HCEC 1CT (cell line): ENCODE results near the gene RGL4.
"Not testable (repeated sequence)": the region's sequence is repeated elsewhere in the genome, so short reads cannot be mapped to it uniquely, and the experiment has no call there.

ENCODE experiments used
- DNase-seq: peaks from one replicate; pipeline ENCODE4 v3.0.0-alpha.2; 2017

Gene RGL4

DNA sequence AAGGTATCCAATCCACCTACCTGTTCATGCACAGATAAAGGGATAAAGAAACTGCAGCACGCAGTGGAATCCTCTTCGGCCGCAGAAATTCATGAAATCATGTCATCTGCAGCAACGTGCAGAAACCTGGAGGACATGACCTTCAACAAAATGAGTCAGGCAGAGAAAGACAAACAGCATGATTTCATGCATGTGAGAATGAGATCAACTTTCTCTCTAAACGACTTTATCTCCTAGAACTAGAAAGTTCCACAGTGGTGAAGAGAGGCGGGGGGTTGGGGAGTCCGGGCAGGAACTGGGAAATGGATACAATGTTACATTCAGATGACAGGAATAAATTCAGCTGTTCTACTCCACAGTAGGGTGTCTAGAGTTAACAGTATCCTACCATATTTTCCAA, 9.9 kb downstream of the RGL4 start:
- DNase-seq: no peak

DNA sequence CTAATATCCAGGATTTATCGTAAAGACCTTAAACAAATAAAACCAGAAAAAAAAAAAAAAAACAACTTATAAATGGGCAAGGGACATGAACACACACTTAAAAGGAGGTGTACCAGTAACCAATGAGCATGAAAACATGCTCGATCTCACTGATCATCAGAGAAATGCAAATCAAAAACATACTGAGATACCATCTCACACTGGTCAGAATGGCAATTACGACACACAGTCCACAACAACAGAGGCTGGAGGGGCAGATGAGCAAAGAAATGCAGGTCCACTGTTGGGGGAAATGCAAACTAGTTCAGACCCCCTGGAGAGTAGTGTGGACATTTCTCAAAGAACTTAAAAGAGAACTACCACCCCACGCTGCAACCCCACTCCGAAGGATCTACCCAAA, 13.2 kb downstream of the RGL4 start:
- DNase-seq: no peak

DNA sequence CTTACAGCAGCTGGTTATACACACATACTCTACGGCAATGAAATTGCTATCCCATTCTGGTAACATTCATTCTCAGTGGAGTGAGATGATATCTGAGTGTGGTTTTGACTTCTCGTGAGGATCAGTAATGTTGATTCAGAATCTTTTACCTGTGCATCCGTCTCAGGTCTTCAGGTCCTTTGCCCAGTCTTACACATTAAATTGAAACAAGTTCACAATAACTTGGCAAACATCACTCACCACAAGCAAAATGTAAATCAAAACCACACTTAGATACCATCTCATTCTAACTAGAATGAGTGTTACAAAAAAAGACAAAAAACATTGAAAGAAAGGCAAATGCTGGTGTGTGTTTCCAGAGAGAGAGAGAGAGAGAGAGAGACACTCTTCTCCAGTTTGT, 14.0 kb downstream of the RGL4 start:
- DNase-seq: no peak

GRCh38 chr22:23705358-23705757, 14.5 kb downstream of the RGL4 start:
- no peak for DNase-seq

GRCh38 chr22:23708270-23708669, 17.5 kb downstream of the RGL4 start:
- DNase-seq: no peak

- DNase-seq: no peak
Measured at GRCh38 chr22:23709107-23709506, 18.3 kb downstream of the RGL4 start.

GRCh38 chr22:23712256-23712655, 21.4 kb downstream of the RGL4 start:
- no peak for DNase-seq

GRCh38 chr22:23713696-23714595, 23.1 kb downstream of the RGL4 start:
- DNase-seq: no peak

GRCh38 chr22:23714596-23715578, 24.1 kb downstream of the RGL4 start:
- no peak for DNase-seq

- DNase-seq: no peak
Measured at GRCh38 chr22:23715806-23716375, 25.1 kb downstream of the RGL4 start.

GRCh38 chr22:23716811-23717801, 26.3 kb downstream of the RGL4 start:
- peak; percentile 75 for DNase-seq

GRCh38 chr22:23718371-23719165, 27.8 kb downstream of the RGL4 start:
- no peak for DNase-seq

DNA sequence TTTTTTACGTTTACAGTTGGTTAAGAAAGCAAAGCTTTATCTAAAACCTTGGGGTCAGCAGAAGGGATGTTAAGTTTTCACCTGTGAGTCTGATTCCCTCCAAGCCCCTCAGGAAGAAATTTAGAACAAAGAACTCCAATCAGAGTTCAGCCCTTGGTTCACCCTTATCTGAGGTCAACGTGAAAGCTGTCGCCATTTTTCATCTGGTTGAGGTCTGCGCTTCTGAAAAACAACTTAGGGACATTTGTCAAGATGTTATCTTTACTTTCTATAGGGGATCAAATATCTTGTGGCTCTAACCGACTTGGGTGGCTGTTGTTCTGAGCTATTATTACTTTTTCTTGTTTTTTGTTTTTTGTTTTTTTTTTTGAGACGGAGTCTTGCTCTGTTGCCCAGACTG, 30.0 kb downstream of the RGL4 start:
- no peak for DNase-seq

- no peak for DNase-seq
Measured at GRCh38 chr22:23722160-23722559, 31.3 kb downstream of the RGL4 start.

GRCh38 chr22:23722724-23723123, 31.9 kb downstream of the RGL4 start:
- no peak for DNase-seq

DNA sequence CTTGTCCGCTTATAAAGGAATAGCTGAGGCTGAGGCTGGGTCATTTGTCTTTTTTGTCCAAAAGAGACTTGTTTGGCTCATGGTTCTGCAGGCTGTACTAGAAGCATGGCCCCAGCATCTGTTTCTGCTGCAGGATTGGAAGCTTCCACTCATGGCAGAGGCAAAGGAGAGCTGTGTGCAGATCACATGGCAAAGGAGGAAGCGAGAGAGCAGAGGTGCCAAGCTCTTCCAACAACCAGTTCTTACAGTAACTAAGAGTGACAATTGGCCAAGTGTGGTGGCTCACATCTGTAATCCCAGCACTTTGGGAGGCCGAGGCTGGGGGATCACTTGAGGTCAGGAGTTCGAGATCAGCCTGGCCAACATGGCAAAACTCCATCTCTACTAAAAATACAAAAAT, 37.3 kb downstream of the RGL4 start:
- DNase-seq: not testable (repeated sequence)

DNA sequence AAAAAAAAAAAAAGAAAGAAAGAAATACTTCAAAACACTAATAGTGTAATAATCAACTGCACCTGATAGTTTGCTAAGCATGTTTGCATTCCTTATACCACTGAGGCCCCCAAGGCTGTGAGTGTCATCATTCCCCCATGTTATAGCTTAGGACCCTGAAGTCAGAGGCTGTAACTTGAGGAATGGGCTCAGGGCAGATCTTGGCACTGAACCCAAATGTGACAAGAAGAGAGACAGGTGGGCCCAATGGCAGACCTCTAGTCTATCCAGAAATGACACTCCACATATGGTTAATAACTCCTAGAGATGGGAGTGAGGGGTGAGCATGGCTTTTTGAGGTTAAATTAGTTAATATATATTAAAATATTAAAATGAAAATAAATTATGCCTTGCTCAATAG, 46.9 kb downstream of the RGL4 start:
- no peak for DNase-seq

GRCh38 chr22:23742505-23743264, 51.9 kb downstream of the RGL4 start:
- DNase-seq: no peak

DNA sequence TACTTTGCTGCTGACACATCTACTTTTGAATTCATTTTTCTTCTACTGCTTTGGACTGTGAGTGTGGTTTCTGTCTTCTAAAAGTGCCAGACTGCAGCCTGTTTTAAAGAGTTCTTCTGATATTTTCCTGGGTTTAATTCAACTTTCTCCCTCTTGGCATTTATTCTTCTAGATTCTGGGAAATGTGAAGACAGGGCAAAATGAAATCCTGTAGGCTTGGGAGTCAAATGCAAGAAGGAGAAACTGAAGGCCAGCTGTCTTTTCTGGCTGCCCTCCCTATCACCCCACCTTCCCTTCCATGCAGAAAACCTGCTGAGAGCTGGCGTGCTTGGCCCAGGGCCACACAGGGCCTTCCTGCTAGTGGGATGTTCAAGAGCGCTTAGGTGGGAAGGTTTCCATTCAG, 52.5 kb downstream of the RGL4 start:
- no peak for DNase-seq

GRCh38 chr22:23744001-23744400, 53.2 kb downstream of the RGL4 start:
- DNase-seq: no peak
